GM18873 (cell line): ENCODE measurements around the gene ITSN1.

ENCODE experiments used
- ATAC-seq: cut with Tn5 transposase; IDR thresholded peaks from one replicate; pipeline ENCODE4 v1.9.1; 2021; ENCODE audit warnings: mild to moderate bottlenecking, moderate library complexity, moderate number of reproducible peaks; ENCODE audit not compliant: unreplicated experiment, low FRiP score

ITSN1 gene

GRCh38 chr21:33942426-33942825 is 300.1 kb downstream of the ITSN1 start:
- ATAC-seq, result no peak

- ATAC-seq, result no peak
Observed at GRCh38 chr21:33943293-33943692, 301.0 kb downstream of the ITSN1 start.

GRCh38 chr21:33944185-33944763 is 302.0 kb downstream of the ITSN1 start:
- no peak for ATAC-seq

- ATAC-seq, result no peak
Observed at GRCh38 chr21:33945652-33946270, 303.5 kb downstream of the ITSN1 start.

GRCh38 chr21:33947451-33948095 is 305.3 kb downstream of the ITSN1 start:
- peak; percentile 49 for ATAC-seq

GRCh38 chr21:33948096-33948950 is 306.0 kb downstream of the ITSN1 start:
- ATAC-seq, result peak; percentile 35

- no peak for ATAC-seq
Observed at GRCh38 chr21:33948951-33949444, 306.7 kb downstream of the ITSN1 start.
